T47D (cell line): ENCODE measurements around the gene ANO8.
"Not testable (repeated sequence)": the region's sequence is repeated elsewhere in the genome, so short reads cannot be mapped to it uniquely, and the experiment has no call there.

Experiments used
- DNase-seq, 2 experiments: peaks; one replicate each; pipeline versions ENCODE4 v3.0.0 to v3.0.0-alpha.2; 2011 to 2012; ENCODE audit warnings: low read depth in 1 of 2, low spot score in 1 of 2
- JUND ChIP-seq: IDR thresholded peaks from 2 replicates; pipeline ENCODE4 v1.6.1; 2012; ENCODE audit warnings: low read depth
- in situ Hi-C: cut with HindIII; loops from 2 replicates; pipeline ENCODE4 v1.10.0; 2016; ENCODE audit warnings: low sequenced_read_pairs, low pct_unique_long_range_greater_than_20kb

The ANO8 gene

GRCh38 chr19:17296273-17296672 lies 38.4 kb downstream of the ANO8 start:
- TF ChIP-seq JUND, result no peak
- in situ Hi-C loops, result no loop called here
- DNase-seq, result peak in 1 of 2 experiments; percentile 52

- in situ Hi-C loops, DNase-seq: not testable (repeated sequence)
Observed at GRCh38 chr19:17295551-17295950, 39.1 kb downstream of the ANO8 start.

DNA sequence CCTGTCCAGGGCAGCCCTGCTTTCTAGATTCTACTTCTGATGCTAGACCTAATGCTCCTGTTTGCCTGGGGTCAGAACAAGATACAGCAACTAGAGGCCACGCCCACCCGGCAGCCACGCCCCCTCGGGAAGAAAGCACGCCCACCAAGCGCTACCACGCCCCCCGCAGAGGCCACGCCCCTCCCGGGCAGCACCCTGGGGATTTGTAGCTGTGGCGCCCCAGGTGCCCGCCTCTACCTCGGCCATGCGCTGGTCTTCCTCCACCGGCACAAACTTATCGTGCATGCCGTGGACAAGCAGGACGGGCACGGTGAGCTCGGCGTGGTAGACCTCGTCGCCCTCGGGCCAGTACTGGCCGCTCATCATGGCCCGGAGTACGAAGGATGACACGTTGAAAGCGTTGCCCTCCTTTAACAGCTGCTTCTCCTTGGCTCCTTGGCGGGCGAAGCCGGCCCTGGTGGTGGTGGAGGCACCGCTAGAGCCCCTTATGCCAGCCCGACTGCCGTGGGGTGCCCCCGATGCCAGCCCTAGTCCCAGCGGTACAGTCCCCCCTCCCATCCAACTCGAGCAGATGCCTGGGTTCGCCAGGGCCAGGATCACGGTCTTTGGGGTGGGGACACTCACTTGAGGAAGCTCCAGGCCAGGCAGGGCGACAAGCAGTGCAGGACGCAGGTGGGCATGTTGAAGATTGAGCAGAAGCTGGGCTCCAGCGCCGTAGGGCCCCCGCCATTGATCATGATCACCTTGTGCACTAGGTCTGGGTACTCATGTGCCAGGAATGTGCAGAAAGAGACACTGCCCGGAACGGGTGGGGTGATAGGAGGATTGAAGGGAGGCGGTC lies 40.4 kb downstream of the ANO8 start:
- in situ Hi-C loops, result no loop called here
- DNase-seq, result peak; percentile 62 to 75
- no peak for TF ChIP-seq JUND

DNA sequence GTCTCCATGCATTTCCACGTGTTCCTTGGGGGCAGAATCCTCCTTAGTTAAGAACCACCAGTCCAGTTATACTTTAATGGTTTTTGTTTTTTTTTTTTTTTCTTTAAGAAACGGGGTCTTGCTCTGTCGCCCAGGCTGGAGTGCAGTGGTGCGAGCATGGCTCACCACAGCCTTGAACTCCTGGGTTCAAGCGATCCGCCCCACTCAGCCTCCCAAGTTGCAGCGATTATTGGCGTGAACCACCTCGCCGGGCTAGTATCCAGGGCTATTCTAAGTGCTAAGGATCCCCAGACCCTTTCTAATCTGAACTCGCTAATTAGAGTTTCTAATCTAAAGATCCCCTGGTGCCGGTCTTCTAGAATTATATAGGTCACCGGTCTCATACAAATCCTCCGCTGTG lies 41.0 kb downstream of the ANO8 start:
- TF ChIP-seq JUND, result no peak
- DNase-seq, result no peak
- in situ Hi-C loops, result no loop called here

GRCh38 chr19:17292301-17293074 lies 42.2 kb downstream of the ANO8 start:
- in situ Hi-C loops, result no loop called here

DNA sequence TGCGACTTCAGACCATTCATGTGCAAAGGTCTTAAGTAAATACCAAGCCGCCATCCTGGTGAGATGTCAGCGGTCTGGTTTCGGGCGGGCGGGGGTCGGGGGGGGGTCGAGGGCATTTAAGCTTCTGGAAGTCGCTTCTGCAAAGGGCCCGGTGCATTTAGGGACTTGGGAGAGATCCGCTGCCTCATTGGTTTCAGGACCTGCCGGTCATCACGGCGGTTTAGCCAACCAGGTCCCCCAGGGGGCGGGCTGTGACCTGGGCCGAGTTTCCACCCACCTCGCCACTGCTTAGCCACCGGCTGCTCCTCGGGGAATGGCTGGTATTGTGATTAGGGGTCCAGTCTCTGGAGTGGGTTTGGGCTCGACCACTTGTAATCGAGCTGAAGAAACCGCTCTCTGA lies 45.2 kb downstream of the ANO8 start:
- no peak for TF ChIP-seq JUND
- in situ Hi-C loops, result no loop called here
- DNase-seq, result peak in 1 of 2 experiments; percentile 54

More at GRCh38 chr19:17292301-17293074, 42.2 kb downstream of the ANO8 start:
- peak; percentile 62 to 82 for DNase-seq
- TF ChIP-seq JUND, result no peak

DNA sequence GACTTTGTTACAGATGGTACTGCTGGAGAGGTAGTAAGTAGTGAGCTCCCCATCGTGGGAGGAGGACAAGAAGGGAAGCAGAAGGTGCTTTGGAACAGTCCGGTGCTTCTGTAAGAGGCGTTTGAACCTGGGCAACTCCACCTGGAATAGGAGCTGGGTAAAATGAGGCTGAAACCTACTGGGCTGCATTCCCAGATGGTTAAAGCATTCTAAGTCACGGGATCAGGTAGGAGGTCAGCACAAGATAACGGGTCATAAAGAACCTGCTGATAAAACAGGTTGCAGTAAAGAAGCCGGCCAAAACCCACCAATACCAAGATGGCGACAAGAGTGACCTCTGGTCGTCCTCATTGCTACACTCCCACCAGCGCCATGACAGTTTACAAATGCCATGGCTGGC lies 47.9 kb downstream of the ANO8 start:
- no peak for TF ChIP-seq JUND
- in situ Hi-C loops, result no loop called here
- DNase-seq, result no peak

DNA sequence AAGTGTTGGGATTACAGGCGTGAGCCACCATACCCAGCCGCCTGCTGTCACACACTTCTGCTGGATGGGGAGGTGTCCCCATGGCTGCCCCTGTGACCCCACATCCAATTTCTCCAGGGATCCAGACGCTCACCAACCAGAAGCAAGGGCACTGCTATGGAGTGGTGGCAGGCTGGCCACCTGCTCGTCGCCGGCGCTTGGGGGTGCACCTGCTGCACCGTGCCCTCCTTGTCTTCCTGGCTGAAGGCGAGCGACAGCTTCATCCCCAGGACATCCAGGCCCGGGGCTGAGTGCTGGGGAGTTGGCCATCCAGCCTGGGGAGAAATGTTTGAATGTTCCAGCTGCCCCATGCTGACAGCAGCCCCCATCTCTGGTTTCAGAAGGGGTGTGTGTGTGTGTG lies 48.4 kb downstream of the ANO8 start:
- in situ Hi-C loops, result no loop called here
- no peak for DNase-seq
- TF ChIP-seq JUND, result no peak

DNA sequence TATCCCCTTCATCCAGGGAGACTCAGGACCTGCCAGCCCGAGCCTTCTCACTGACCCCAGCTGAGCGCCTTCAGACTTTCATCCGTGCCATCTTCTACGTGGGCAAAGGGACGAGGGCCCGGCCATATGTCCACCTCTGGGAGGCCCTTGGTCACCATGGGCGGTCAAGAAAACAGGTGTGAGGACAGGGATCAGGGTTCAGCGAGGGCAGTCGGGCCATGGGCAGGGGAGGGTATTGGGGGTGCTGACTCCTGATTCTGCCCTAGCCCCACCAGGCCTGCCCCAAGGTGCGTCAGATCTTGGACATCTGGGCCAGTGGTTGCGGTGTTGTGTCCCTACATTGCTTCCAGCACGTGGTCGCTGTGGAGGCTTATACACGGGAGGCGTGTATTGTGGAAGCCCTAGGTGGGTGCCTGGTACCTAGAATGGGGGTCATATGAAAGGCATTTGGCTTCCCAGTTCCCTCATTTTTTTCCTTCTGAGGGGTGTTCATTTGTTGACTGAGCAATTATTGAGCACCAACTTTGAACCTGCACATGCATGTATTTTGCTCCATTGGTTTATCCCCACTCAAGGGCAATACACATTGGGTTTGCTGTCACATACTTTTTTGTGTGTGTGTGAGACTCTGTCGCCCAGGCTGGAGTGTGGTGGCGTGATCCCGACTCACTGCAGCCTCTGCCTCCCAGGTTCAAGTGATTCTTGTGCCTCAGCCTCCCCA lies 49.1 kb downstream of the ANO8 start:
- DNase-seq, result no peak
- in situ Hi-C loops, result no loop called here
- no peak for TF ChIP-seq JUND

DNA sequence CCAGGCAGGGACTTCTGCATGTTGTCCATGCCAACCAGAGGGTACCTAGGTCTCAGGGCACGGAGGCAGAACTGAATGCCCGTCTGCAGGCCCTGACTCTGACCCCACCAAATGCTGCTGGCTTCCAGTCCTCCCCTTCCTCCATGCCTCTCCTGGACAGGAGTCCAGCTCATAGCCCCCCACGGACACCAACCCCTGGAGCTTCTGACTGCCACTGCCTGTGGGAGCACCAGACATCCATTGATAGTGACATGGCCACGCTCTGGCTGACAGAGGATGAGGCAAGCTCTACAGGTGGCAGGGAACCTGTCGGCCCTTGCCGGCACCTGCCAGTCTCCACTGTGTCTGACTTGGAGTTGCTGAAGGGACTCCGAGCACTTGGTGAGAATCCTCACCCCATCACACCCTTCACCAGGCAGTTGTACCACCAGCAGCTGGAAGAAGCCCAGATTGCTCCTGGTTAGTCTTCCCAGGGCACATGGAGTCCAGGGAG lies 51.1 kb downstream of the ANO8 start:
- DNase-seq, result no peak
- in situ Hi-C loops, result no loop called here
- no peak for TF ChIP-seq JUND

DNA sequence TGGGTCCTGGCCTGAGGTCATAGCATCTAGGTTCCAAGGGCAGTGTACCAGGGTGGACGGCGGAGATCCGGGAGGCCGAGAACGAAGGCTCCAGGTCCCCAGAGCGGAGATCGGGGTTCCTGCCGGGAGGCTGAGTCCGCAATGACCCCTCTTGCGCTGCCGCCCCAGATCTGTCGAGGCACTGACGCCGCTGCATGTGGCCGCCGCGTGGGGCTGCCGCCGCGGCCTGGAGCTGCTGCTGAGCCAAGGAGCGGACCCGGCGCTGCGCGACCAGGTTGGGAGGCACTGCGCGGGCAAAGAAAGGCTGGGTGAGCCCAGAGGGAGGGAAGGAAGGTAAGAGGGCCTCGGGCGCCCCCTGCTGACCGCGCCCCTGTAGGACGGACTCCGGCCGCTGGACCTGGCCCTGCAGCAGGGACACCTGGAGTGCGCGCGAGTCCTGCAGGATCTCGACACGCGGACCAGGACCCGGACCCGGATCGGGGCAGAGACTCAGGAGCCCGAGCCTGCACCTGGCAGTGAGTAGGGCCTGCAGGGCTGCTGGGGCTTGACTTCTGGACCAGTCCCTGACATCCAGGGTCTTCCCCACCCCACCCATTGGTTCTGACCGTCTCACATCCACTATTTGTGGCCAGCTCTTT lies 52.0 kb downstream of the ANO8 start:
- DNase-seq, result peak; percentile 85 to 86
- in situ Hi-C loops, result no loop called here

More for the DNA sequence above, 52.0 kb downstream of the ANO8 start:
- TF ChIP-seq JUND, result no peak
